HG02678 (cell line): ENCODE results near the gene TMEM52B.
"Not testable (repeated sequence)": the region's sequence is repeated elsewhere in the genome, so short reads cannot be mapped to it uniquely, and the experiment has no call there.

ENCODE experiments used
- ATAC-seq: cut with Tn5 transposase; IDR thresholded peaks from one replicate; pipeline ENCODE4 v1.9.1; 2021; ENCODE audit warnings: mild to moderate bottlenecking, moderate library complexity; ENCODE audit not compliant: unreplicated experiment

The TMEM52B gene

DNA sequence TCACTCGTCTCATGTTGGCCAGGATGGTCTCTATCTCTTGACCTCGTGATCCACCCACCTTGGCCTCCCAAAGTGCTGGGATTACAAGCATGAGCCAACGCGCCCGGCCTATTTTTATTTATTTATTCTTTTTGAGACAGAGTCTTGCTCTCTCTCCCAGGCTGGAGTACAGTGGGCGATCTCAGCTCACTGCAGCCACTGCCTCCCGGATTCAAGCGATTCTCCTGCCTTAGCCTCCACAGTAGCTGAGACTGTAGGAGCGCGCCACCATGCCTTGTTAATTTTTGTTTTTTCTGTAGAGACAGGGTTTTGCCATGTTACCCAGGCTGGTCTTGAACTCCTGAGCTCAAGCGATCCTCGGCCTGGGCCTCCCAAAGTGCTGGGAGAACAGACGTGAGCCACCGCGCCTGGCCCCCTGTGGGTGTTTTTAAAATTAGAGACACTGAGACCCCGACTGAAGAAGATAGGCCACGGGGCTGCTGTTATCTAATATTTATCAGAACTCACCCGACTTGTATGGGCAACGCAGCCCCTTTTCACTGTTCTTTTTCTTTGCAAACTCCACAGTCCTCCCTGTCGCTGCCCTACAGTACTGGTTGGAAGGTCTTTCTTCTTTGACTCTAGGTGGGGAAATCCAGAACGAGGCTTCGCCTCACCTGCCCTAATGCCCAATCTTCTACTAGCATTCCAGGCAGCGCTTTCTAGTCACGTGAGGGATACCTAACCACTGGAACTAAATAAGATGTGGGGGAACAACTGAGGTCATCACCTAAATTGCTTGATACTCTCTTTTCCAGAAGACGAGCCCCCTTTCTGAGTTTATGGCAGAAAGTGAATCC is 32.5 kb downstream of the TMEM52B start:
- no peak for ATAC-seq

DNA sequence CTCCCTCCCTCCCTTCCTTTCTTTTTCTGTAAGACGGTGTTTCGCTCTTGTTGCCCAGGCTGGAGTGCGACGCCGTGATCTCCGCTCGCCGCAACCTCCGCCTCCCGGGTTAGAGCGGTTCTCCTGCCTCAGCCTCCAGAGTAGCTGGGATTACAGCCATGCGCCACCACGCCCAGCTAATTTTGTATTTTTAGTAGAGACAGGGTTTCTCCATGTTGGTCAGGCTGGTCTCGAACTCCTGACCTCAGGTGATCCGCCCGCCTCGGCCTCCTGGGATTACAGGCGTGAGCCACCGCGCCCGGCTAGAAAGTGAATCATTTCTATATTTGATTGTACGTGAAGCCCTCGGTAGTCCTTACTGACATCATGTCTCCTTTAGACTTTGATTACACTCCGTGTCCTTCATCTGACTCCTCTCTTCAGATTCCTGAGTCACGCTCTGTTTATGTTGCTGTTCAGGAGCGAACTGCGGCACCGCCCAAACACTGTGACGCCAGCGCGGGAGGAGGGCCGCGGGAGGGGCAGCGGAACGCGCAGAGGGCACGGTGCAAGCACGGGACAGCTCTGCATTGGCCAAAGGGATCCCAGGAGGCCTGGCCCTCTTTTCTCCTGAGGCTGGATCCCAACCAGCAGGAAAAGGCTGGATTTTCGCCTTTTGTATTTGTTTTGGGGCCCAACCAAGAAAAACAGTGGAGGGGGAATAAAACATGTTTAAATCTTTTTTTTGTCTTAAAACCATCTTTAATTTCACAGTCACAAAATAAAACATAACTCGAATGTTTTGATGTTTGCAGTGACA is 33.3 kb downstream of the TMEM52B start:
- peak; percentile 69 for ATAC-seq

DNA sequence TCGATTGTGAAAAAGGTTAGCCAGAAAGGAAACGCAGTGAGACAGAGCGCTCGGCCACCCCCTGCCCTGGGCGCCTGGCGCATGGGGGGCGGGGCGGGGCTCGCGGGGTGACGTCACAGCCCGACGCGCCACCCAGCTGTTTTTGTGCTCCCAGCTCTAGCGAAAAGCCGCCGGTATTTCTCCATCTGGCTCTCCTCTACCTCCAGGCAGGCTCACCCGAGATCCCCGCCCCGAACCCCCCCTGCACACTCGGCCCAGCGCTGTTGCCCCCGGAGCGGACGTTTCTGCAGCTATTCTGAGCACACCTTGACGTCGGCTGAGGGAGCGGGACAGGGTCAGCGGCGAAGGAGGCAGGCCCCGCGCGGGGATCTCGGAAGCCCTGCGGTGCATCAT is 33.9 kb downstream of the TMEM52B start, which contains the start of gene GABARAPL1:
TSS of gene GABARAPL1 (plus strand) at position 139 of the 393 bp plus-strand sequence. CDS start at position 392, 253 bp downstream.
- peak; percentile 69 for ATAC-seq

- ATAC-seq: peak; percentile 48
Observed at GRCh38 chr12:10213168-10214135, 34.6 kb downstream of the TMEM52B start.

DNA sequence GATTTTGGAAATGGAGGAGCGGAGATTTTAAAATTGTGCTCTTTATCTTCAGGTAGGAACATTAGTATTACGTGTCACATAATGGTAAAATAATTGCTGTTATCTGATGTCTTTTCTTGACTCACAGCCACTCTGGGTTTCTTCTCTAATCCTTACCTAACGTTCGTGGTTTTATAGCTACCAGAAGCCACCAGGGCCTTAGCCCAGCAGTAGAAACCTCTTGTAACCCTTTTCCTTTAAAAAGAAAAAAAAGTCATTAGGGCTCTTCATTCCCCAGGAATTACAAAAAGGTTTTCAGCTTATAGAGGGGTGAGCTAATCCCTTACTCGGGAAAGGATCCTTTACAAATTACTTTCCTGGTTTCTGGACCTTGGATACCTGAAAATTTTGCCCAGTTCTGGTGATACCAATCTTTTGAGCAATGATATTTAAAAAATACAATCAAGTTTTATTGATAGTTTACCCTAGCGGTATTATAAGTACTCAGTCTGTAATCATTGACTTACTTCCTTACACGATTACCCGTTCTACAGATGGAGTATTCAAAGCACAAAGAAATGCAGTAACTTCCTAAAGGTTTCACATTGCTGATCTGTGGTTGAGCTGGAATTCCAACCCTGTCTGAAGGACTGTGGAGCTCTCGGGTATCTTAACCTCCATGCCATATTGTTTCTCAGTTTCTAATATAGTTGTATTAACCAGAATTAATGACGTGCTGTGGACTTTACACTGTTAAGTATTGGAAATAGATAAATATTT is 35.5 kb downstream of the TMEM52B start:
- no peak for ATAC-seq

DNA sequence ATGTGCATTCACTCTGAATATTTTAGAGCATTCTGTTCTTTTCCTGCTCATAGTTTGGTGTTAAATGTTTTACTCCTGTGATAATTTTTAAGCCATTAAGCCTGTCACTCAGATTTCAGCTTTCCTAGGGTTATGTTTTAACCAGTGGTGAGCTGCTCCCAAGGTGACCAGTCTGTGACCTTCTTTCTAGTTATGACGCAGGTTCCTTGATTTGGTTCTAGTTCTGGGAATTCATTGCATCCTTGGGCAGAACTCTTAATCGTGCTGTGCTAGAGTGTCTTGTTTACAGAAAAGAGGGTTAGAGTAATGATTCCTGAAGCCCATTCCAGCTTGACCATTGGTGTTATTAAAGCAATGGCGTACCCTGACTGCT is 36.0 kb downstream of the TMEM52B start:
- no peak for ATAC-seq

- no peak for ATAC-seq
Observed at GRCh38 chr12:10215436-10215835, 36.6 kb downstream of the TMEM52B start.

- not testable (repeated sequence) for ATAC-seq
Observed at GRCh38 chr12:10215946-10216345, 37.1 kb downstream of the TMEM52B start.

DNA sequence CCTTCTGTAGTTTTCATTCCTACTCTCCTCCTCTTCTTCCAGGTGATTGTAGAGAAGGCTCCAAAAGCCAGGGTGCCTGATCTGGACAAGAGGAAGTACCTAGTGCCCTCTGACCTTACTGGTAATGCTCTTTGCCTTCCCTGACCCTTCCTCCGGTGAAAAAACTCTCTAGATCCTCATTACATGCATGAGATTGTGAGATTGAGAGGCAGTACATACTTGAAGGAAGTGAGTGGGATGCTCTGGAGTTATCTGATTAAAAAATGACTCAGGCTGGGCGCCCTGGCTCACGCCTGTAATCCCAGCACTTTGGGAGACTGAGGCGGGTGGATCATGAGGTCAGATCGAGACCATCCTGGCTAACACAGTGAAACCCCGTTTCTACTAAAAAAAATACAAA is 39.2 kb downstream of the TMEM52B start:
- no peak for ATAC-seq

GRCh38 chr12:10220398-10221077 is 41.7 kb downstream of the TMEM52B start:
- no peak for ATAC-seq

DNA sequence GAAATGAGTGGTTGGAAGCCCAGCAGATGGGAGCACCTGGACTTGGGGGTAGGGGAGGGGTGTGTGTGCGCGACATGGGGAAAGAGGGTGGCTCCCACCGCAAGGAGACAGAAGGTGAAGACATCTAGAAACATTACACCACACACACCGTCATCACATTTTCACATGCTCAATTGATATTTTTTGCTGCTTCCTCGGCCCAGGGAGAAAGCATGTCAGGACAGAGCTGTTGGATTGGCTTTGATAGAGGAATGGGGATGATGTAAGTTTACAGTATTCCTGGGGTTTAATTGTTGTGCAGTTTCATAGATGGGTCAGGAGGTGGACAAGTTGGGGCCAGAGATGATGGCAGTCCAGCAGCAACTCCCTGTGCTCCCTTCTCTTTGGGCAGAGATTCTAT is 43.0 kb downstream of the TMEM52B start:
- no peak for ATAC-seq

DNA sequence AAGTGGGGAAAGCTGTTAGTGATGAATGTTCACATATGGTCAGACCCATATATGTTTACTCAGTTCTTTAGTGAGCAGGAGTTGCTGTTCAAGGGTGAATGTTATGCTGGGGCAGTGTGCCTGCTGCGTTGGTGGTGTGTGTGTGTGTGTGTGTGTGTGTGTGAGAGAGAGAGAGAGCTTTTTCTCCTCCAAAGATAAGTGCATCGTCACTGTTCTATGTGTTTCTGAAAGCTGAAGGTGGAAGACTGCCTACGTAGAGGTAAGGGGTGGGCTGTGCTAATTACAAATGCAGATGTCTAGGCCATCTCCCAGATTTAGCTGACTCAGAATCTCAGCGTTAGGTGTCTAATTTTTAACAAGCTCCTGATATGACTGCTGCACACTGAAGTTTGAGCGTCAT is 44.4 kb downstream of the TMEM52B start:
- ATAC-seq: no peak

DNA sequence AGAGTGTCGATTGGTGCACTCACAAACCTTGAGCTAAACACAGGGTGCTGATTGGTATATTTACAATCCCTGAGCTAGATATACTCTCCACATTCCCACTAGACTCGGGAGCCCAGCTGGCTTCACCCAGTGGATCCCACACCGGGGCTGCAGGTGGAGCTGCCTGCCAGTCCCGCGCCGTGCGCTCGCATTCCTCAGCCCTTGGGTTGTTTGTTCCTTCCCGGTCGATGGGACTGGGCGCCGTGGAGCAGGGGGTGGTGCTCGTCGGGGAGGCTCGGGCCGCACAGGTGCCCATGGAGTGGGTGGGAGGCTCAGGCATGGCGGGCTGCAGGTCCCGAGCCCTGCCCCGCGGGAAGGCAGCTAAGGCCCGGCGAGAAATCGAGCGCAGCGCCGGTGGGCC is 46.6 kb downstream of the TMEM52B start:
- ATAC-seq: not testable (repeated sequence)

DNA sequence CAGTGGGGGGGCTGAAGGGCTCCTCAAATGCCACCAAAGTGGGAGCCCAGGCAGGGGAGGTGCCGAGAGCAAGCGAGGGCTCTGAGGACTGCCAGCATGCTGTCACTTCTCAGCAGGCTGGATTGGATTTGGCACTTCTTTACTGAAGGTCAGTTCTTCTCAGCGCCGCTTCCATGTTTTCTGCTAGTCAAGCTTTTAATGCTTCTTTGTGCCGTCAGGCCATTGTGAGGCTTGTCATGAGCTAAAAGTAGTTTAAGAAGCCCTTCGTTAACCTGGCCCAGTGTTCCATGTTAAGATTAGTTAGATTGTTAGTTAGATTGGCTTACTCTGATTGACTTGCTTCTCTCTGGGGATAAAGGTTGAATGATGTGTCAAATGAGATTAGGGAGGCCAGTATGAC is 47.3 kb downstream of the TMEM52B start:
- ATAC-seq: no peak

DNA sequence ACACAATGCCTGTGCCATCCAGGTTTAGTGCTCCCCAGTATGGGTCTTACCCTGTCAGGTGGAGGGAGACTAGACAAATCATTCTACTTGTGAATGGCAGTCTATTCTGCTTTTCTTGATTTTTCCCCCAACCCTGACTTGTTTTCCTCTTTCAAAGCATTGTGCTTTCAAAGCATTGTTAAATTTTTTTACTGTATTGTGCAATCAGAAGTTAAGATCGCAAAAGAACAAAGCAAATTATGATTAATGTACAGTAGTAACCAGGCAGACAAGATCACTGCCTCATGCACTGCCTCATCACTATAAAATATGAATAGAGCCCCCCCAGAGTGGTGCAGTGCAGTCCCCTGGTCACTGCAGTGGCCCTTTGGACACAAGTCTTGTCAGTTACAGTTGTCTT is 47.9 kb downstream of the TMEM52B start:
- ATAC-seq: no peak

GRCh38 chr12:10227648-10228047 is 48.8 kb downstream of the TMEM52B start:
- no peak for ATAC-seq

GRCh38 chr12:10234562-10234961 is 55.7 kb downstream of the TMEM52B start:
- no peak for ATAC-seq

DNA sequence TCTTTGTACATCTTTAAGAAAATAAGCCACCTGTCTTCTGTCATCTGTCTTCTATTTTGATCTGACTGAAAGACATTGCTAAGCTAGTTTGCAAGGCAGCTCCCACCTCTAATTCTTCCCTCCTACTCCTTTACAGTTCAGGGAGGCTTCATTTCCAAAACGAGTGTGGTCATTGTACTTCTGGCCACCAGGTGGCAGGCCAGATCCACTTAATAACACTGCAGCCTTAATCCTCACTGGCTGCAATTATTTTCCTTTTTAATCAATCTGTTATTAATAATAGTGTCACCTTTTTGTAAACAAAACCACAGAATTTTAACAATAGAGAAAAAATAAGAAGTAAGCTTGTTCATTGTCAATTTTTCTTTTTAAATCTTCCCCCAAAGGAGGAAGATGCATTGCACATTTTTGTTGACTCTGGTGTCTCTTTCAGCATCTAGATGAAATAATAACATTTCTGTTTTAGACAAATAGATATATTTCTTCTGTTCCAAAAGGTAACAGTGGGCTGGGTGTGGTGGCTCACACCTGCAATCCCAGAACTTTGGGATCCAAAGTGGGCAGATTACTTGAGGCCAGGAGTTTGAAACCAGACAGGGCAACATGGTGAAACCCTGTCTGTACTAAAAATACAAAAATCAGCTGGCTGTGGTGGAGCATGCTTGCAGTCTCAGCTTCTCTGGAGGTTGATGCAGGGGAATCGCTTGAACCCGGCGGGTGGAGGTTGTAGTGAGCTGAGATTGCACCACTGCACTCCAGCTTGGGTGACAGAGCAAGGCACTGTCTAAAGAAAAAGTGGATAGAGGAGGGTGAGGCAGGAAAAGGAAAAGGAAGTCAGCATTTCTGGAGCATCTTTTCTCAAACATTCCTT is 57.2 kb downstream of the TMEM52B start:
- ATAC-seq: no peak

DNA sequence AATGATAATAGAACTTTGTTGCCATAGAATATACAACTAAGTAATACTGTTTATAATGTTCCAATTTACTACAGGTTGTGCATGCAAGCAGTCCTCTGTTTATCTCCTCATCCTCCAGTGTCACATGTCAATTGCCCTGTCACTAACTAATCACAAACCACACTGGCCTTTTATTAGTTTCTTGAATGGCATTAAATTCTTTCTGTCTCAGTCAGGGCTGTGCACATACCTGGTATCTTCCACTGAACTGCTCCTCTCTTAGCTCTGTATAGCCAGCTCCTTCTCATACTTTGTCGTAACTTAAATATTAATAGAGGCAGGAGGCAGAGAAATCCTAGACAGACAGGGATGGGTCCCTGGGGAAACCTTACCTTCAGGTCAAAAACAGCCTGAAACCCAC is 57.9 kb downstream of the TMEM52B start:
- ATAC-seq: no peak
